ENCODE data around the gene EIF5A.

The EIF5A gene

DNA sequence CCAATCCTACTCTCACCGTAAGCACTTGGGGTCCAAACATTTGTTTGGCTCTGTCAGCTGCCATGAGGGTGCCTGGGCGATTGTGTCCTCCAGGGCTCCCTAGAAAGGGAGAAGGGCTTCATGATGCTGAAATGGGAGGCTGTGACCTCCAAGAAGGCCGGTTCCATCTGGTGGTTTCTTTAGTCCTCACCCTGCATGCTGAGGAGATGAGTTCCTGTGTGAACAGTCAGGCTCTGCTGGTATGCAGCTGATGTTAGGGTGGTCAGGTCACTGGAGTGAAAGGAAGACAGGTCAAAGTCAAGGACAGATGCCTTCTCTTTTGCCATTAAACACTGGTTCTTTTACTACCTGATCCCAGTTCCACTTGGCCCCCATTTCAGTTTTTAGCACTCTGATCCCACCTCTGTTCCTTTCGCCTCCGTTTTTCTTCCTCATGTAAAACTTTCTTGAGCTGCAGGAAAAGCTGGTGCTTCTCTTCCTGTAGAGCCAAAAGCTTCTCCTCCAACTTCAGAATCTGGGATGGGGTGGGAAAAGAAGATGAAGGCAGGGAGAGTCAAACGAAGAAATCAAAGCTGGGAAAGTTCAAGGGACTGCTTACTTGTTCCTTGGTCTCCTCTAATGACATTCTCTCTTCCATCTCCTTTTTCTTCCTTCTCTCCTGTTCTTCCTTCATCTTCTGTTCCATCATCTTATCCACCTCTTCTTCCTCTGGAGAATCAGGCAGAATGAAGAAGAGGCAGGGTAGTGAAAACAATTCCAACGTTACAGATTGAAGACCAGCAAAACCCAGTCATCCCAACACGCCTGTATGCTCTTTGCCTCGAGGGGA, 6.7 kb downstream of the EIF5A start:
- no peak for DNase-seq

DNA sequence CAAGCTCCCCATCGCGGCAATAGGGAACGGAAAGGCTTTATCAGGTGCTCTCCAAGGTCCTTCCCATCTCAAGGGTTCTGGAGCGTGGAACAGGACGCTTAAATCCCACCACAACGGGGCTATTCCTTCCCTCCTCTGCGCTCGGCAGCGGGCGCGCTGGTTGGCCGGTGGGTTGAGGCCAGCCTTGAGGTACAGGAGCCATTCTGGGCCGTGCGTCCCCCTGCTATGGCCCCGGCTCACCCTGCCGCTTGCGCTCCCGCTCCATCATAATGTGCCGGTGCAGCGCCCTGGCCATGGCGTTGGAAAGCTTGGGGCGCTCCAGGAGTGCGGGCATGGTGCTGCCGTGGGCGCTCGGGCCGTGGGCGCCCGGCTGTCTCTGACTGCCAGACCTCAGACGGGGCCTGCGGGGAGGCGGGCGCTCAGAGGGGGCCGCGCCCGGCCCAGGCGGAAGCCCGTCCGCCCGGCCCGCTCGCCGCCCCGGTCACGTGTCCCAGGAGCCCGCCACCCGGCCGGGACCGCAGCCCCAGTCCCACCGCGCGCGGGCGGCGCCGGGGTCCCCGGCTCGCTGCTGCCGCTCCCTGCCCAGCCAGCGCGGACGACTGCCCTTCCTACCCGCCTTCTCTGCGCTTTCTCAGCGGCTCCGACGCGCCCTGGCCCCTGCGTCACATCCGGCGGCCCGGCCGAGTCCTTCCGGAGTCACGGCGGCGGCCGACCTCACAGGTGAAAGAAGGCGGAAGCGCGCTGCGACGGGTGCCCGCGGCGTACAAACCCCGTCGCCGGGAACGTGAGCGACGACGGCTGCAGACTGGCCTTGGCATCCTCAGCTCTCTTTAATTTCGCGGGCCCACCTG, 7.5 kb downstream of the EIF5A start, which contains the start of gene GPS2:
GPS2 (minus strand) TSS at position 642 of the 851 bp plus-strand sequence; CDS start at position 334, 308 bp downstream.
- peak; percentile 84 to 93 (median 92) for DNase-seq

DNA sequence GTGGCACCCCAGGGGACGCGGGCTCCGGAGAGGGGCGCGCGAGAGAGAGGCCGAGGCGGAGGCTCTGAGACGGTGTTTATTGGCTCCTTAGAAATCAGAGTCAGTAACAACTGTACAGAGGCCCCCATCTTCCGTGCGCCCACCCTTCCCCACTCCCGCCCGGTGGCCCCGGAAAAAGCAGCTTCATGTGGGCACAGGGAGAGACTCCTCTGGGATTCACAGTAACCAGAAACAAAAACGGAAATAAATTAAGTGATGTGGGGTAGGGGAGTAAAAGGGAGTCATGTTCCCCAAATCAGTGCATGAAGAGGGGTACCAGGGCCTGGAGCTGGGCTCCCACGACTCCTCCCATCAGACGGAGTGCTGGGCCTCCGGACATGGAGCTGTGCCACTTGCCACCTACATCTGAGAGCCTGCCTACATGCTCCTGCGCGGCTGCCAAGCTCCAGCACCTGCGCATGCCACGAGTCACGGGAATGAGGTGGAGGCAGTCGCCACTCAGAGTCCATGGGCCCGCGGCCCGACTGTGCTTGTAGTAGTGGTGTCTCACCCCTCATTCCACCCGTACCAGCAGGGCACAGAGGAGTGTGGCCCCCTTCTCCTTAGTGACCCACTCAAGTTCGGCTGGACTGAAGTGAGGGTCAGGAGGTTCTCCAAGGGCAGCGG, 8.3 kb downstream of the EIF5A start:
- DNase-seq: no peak

DNA sequence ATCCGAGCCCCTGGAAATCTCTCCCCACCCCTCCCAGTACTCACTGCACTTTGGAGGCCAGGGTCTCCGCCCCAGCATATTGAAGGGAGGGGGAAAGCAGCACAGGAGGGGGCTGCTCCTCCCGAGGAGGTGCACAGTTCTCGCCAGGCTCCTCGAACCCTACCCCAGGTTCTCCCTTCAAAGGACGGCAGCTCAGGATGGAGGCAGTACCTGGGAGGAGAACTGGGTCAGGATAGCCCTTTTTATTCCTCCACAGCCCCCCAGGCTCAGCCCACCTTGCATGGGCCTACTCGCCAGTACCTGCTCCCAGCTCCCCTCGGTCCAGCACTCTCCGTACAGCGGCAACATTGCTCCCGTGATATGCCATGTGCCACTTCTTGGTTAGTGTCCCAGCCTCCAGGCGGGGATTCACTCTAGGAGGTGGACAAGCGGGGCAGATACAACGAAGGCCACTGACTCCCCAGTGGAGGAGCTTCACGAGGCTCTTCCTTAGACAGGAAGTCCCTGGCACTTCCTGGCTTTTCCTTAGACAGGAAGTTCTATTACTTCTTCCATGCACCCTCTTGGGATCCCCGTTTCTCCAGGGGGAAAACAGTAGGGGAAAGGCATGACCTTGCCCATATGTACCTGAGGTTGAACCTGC, 9.9 kb downstream of the EIF5A start:
- no peak for DNase-seq

DNA sequence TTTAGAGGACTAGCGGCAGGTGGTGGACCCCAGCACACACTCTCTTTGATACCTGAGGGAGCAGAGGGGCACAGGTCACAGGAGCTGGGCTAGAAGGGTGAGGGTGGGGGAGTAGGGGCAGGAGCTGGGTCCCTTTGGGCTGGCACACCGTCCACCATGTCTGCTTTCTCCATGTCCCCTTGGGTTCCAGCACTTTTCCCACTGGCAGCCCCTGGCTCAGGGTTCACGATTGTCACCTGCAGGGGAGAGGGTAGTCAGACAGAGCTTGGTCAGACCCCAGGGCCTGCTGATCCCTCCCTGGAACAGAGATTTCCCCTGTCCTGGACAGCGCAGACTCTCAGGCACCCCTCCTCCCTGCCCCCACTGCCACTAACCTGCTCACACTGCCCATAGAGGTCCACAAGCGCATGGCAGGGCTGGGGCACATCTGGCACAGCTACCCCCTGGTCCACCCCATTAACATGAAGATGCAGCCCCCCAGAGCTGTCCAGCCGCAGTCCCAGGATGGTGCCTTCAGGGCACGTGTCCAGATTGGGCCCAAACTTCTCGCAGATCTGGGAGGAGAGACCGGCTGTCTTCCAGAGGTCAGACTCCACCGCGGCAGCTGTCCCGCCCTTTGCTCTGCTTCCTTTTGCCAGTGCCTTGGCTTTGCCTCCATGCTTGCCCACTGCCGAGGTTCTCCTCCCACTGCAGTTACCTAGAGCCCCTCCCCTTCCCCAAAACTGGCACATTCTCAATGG, 10.9 kb downstream of the EIF5A start:
- no peak for DNase-seq

DNA sequence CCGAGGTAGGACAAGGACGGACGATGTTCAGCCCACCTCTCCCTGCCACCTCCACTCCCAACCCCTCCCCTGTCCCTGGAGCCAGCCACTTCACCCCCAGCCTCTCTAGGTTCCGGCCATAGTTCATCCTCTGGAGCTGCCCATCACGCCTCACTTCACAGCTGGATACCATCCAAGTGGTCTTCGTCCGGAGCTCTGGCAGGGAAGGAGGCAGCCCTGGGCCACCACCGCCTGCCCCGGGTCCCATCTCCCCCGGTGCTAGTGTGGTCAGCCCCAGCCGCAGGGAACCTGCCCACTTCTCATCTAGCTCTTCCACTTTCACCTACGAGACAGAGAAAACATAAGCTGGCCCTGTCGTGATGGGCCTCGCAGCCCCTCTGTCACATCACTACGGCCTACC, 14.0 kb downstream of the EIF5A start:
- DNase-seq: no peak

DNA sequence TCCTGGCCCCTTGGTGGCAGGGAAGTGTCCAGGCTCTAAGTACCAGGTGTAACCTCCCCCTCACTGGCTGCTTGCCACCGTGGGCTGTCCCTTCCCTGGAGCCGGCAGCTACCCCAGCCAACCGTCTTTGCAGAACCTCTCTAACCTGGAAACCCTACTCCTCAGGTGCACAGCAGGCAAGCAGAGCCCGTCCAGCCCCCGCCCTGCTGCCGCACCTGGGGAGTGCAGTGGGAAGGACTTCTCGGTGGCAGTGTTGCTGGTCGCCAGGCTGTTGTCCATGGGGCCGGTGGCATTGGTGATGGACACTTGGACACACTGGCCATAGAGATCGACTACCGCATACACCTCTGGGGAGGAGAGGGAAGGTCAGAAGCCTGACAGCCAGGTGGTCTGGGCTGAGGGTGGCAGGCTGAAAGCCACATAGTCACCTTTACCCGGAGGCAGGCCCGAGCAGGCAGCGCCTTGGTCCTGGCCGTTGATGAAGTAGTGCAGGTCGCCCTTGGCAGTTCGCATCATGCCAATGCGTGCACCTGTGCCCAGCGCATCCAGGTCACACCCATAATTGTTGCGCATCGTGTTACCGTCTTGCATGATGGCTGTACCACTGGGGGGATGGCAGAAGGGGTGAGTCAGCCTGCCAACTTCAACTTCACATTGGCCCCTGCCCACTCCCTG, 15.2 kb downstream of the EIF5A start:
- DNase-seq: no peak

DNA sequence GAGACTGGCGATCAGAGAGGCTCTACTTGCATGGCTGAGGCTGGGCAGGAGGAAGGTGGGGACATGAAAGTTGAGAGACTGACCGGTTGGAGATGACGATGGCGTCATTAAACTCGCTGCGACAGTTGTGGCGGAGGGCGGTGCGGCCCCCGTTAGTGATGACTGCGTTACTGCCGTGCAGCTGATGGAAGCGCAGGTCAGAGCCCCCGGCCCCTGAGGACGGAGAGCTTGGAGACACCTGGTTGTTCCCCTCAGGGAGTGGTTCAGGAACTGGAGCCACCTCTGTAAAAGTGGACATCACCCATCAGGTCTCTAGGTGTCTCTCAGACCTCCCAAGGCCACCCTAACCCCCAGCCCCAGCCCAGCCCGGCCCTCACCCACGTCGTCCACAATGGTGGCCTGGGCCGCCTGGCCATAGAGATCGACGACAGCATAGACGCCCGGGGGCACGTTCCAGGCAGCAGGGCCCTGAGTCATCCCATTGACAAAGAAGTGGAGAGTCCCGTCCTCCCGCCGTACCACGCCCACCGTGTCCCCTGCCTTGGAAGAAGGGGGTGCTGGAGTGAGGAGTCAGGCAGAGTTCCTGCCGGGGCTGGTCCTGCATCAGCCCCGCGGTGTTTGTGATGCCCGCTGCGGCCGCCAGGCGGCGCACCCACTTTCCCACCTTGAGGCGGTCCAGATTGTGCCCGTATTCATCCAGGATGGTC, 16.5 kb downstream of the EIF5A start:
- peak in 4 of 5 donors; percentile 46 to 57 (median 48) for DNase-seq

DNA sequence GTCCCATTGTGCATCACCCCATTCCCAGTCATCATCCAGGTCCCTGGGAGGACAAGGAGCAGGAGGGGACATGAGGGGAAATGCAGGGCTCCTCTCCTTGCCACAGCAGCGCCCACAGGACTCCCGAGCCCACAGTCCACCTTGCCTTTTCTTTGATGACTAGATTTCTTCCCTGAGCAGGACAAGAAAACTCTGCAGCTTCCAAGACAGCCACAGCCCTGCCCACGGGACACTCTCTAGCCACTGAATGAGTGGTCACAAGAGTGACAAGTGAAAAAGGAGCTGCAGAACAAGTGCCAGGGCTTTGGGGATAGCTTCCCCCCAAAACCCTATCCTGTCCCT, 17.0 kb downstream of the EIF5A start:
- DNase-seq: no peak

DNA sequence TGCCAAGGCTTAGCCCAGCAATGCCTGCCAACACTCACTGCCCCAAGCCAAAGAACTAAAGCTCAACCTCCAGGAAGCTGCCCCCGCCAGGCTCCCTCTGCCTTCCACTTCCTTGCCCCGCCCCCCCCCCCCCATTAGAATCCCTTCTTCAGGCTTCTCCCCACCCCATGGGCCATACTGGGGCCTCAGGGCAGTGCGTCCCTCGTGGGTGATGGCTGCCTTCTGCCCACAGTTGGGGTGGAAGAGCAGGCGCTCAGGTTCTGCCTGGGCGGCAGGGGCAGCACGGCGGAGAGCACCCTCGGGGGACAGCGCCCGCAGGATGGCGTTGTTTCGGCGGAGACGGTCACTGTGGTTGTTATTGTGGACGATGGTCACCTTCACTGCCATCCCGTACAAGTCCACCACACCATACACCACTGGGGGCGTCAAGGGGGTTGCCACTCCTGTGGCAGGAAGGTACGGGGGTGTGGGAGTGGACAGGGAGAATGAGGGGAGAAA, 17.7 kb downstream of the EIF5A start:
- DNase-seq: no peak

DNA sequence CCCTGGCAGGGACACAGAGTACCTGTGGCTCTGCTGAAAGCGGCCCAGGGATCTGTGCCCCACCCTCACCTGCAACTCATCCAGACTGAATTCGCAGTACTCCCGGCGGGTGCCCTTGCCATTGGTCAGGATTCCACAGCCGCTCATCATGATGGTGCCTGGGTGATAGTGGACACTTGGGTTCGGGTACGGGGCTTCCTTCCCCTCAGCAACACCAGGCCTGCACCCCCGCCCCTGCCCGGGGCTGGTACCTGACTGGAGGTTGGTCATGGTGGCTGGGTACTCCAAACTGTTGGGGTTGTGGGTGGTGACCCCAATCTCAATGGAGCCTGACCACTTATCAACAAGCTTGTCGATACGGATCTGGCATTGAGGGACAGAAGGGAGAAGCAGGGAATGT, 18.8 kb downstream of the EIF5A start:
- DNase-seq: no peak

DNA sequence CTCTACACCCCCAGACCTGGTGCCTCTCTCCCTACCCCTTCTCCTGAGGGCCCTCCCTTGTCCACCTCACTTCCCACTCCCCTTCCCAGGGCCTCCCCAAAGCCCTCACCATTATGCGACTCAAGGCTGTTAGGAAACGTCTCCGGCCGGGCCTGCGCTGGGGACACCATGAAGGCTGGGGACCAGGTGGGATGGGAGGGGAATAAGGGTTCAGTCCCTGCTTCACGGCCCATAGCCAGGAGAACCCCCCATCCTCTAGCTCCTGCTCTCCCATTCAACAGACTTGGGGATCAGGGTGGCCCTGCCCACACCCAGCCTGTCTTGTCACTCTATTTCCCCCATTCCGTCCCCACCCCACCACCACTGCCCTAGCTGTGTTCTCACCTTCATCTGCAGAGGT, 19.6 kb downstream of the EIF5A start:
- no peak for DNase-seq

DNA sequence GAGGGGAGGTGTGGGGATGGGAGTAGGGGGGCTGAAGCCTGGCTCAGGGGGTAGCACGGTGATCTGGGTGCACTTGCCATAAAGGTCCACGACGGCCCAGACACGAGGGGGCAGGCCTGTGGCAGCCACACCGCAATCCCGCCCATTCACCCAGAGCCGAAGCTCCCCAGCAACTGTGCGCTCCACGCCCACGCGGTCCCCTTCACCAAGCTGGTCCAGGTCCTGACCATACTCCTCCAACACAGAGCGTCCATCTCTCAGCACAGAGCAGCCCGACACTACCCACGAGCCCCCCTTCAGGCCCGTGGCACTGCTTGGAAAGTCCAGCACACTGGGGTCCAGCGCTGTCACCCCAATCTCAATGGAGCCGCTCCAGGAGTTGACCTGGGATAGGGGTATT, 20.1 kb downstream of the EIF5A start:
- no peak for DNase-seq

DNA sequence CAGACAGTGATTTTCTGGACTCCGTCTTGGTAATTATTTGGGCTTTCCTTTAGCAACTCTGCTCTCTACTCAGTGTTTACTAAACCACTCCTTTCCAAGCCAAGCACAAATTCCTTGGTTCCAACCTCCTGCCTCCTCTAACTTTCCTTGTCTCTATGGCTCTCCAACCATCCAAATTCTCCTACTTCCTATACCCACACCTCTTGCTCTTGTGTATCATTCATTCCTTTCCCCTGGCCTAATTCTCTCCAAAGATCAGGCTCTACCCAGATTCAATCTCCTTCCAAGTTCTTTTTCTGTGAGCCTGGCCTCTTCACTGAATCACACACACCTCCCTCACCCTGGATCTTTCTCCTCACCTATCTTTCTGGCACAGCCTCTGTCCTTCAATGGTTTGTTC, 20.6 kb downstream of the EIF5A start:
- no peak for DNase-seq

DNA sequence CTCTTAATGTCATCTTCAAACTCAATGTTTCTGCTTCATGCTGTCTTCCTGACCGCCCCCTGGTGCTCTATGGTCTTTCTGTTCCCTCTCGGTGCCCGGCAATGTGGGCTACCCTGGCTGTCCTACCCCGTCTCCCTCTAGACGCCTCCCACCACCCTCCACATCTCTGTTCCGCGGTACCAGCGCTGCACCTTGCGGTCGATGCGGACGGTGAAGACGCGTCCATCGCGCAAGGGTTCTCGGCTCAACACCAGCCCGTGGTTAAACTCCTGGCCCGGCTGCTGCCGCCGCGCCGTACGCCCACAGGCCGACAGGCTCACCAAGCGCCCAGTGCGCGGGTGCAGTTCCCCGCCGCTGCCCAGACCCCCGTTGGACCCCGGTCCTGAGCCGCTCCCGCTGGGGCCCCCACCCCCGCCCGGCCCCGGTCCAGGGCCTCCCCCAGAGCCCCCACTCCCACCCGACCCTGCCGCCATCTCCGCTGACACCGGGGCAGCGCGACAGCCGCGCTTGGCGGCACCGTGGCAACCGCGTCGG, 21.5 kb downstream of the EIF5A start, which contains the start of gene NEURL4:
NEURL4 (minus strand) TSS at position 496 of the 534 bp plus-strand sequence; CDS start at position 473, 23 bp downstream.
- peak in 1 of 5 donors; percentile 33 for DNase-seq

DNA sequence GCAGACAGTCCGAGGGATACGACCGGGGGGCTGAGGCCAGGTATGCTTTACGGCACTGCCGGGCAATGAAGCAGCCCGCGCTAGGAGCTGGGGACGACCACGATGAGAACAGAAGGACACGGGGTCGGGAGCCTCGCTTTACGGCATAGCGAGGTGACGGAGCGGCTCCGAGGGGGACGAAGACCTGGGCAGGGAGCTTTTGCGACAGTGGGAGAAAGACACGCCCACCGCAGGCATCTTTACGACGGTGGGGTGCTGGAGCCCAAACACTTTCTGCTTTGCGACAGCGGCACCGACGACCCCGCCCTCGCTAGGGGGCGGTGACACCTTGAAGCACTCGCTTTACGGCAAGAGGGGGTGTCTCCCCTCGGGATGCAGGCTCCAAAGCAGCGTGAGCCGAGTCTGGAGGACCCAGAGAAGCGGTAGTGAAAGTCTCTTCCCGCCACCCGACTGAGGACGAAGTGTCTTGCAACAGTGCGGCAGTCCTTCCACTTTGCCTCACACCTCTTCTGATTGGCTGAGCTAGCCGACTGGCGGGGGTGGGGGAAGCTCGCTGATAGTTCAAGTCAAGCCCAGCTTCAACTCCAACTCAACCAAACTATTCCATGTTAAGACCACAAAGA, 22.1 kb downstream of the EIF5A start:
- peak; percentile 92 to 99 (median 95) for DNase-seq

DNA sequence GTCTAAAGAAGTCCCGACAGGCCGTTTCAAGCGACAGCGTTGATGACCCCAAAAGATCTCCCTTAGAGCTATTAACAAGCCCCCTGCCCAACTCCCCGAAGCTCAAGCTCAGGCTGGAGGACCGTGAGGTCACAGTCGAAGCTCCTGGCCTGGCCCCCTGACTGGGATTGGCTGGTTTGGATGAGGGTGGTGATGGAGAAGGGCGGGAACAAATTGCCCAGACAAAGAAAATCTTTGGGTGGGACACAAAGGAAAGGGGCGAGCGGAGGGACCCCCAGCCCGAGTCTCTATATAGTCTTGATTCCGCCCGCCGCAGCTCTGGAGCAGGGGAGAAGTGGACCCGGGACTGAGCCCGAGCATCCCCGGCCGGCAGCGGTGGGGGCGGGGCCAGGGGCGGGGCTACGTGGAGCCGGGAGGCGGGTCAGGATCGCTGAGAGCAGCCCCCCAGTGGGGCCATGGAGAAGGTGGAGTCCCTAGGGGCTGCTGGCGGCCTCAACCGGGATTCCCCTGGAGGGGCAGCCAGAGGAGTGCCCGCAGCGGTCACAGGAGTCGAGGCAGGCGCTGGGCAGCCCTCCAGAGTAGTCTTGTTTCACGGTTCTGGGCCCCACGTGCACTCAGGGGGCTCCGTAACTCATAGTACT, 22.7 kb downstream of the EIF5A start:
- DNase-seq: peak; percentile 60 to 85 (median 68)

DNA sequence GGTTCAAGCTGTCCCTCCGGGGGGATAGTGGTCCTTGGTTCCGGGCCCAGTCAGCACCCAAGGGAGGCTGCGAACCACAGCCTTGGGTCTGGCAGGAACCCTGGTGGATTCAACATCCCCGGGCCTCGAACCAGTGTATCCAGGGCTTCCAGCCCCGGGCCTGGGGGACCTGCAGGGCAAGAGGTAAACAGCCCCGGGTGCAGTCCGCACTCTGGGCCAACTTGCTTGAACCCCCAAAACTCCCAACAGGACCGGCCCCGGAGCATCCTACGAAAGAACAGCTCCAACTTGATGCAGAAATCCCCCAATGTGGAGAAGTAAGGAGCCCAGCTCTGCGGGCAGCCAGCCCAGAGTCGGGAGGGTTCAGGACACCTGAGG, 23.2 kb downstream of the EIF5A start:
- no peak for DNase-seq

DNA sequence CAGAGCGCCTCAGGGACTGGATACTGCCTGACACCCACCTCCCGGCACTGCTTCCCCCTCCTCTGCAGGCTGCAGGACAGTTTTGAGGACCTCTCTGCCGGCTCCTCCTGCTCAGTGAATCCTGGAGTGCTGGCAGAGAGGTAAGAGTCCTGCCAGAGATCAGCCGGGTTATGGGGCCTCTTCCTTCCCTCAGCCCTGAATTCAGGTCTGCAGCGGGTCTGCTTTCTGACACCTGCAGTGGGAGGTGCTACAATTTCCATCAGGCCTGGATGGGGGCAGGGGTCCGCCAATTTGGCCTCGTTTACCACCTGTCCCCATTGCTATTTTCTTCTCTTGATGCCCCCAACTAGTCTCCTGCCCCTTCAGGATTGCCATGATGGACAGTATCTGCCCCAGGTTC, 24.7 kb downstream of the EIF5A start:
- DNase-seq: no peak
